Mammary epithelial cell (primary cell): ENCODE measurements around the gene RNF41.

ENCODE experiments used
- CTCF ChIP-seq, 2 donors: IDR thresholded peaks in 1 of 2; conservative IDR thresholded peaks in 1 of 2; 2 replicates each; pipeline ENCODE4 v1.5.1; 2011 to 2012; ENCODE audit warnings: inconsistent platforms in 2 of 2, low read length in 2 of 2, mild to moderate bottlenecking in 2 of 2, control low read depth in 1 of 2, low read depth in 1 of 2; ENCODE audit not compliant: insufficient read depth in 1 of 2; ENCODE audit errors: extremely low read depth in 1 of 2
- EZH2 ChIP-seq: IDR thresholded peaks from 2 replicates; pipeline ENCODE4 v1.6.1; 2012; ENCODE audit warnings: low read length, inconsistent platforms, borderline replicate concordance

- TF ChIP-seq CTCF (conservative IDR thresholded peaks at IDR 0.05 in 1 of 2, IDR thresholded peaks at IDR 0.05 in 1 of 2; ENCODE audit: extremely low read depth in 1 of 2, insufficient read depth in 1 of 2, low read depth in 1 of 2, low read length in 2 of 2) = no peak
- no peak for TF ChIP-seq EZH2
Measured at GRCh38 chr12:56189918-56190694, 31.6 kb downstream of the RNF41 start.
